NB4 (cell line): ENCODE measurements around the gene RPGRIP1L.

ENCODE experiments used
- MYC ChIP-seq: IDR thresholded peaks from 2 replicates; pipeline ENCODE4 v1.6.1; 2011; ENCODE audit warnings: low read depth, low read length
- POLR2A ChIP-seq: IDR thresholded peaks from 2 replicates; pipeline ENCODE4 v1.6.1; 2011; ENCODE audit warnings: mild to moderate bottlenecking; ENCODE audit not compliant: insufficient read length; ENCODE audit errors: extremely low read depth
- TF ChIP-seq, protein P1 (sequence below): IDR thresholded peaks from one replicate; pipeline ENCODE4 v1.5.1; 2012; ENCODE audit warnings: low read depth, low read length
- TF ChIP-seq, protein P2 (sequence below): IDR thresholded peaks from 2 replicates; pipeline ENCODE4 v1.6.1; 2011; ENCODE audit warnings: low read depth, low read length

DNA sequence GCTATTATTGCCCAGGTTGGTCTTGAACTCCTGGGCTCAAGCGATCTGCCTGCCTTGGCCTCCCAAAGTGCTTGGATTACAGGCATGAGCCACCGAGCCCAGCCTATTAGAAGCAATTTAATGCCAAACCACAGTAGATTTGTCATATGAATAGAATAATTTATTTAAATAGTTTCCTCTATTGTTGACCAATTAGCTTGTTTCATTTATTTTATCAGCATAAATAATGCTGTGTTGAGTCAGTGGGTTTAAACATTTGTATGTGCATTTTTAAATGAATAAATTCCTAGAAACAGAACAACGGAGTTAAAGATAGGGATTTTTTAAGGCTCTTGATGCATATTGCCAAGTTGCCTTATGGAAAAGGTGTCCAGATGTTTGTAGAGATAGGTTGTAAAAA lies 27.0 kb upstream of the RPGRIP1L start:
- TF ChIP-seq, protein P1, sequence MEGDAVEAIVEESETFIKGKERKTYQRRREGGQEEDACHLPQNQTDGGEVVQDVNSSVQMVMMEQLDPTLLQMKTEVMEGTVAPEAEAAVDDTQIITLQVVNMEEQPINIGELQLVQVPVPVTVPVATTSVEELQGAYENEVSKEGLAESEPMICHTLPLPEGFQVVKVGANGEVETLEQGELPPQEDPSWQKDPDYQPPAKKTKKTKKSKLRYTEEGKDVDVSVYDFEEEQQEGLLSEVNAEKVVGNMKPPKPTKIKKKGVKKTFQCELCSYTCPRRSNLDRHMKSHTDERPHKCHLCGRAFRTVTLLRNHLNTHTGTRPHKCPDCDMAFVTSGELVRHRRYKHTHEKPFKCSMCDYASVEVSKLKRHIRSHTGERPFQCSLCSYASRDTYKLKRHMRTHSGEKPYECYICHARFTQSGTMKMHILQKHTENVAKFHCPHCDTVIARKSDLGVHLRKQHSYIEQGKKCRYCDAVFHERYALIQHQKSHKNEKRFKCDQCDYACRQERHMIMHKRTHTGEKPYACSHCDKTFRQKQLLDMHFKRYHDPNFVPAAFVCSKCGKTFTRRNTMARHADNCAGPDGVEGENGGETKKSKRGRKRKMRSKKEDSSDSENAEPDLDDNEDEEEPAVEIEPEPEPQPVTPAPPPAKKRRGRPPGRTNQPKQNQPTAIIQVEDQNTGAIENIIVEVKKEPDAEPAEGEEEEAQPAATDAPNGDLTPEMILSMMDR = no peak
- TF ChIP-seq POLR2A (no peak), MYC (no peak)
- TF ChIP-seq, protein P2, sequence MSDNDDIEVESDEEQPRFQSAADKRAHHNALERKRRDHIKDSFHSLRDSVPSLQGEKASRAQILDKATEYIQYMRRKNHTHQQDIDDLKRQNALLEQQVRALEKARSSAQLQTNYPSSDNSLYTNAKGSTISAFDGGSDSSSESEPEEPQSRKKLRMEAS = no peak
